GM12878 (cell line): ENCODE measurements around the gene MOB2. TPM values are rescaled to one million over a fixed set of nuclear protein-coding genes. Genes with fewer than 3 reads are reported as not detected.

Experiments
- ATAC-seq: fragments of 200-7000 bp; cut with Tn5 transposase; 3 replicates; pipeline ENCODE4 v1.9.1; 2020; ENCODE audit warnings: mild to moderate bottlenecking, moderate library complexity
- BruUV-seq: library from RNA; stranded (reverse); fragments of 400-500 nt; replicated peaks from 2 replicates; lab custom pipeline; 2021; lab: Mats Ljungman, UMichigan
- CTCF ChIA-PET: fragments of 300-600 bp; sonication (Branson Sonifier 250); formaldehyde crosslinking; extraction: SDS; loops from one replicate; lab custom pipeline; 2021; ENCODE audit warnings: inconsistent platforms; lab: Yijun Ruan, JAX
- POLR2A ChIA-PET: fragments of 350-600 bp; formaldehyde crosslinking; extraction: SDS; loops from one replicate; lab custom pipeline; 2021; ENCODE audit warnings: inconsistent platforms; lab: Charles Lee
- RAD21 ChIA-PET: fragments of 300-600 bp; sonication (Branson Sonifier 250); formaldehyde crosslinking; loops from one replicate; lab custom pipeline; 2023; ENCODE audit warnings: antibody characterized with exemption; ENCODE audit not compliant: unreplicated experiment; lab: Charles Lee
- SMC1A ChIA-PET: fragments of 300-600 bp; sonication (Branson Sonifier 250); formaldehyde crosslinking; loops from one replicate; lab custom pipeline; 2023; ENCODE audit not compliant: unreplicated experiment, uncharacterized antibody; lab: Charles Lee
- DNase-seq: peaks from one replicate; pipeline ENCODE4 v3.0.0-alpha.2; 2011; ENCODE audit warnings: low read depth, low spot score
- FAIRE-seq: peaks from 3 replicates; lab custom pipeline; 2011; peaks lifted over from hg19 to GRCh38; lab: Jason Lieb, UNC
- H2AFZ ChIP-seq: 2 replicates; pipeline ENCODE4 v1.6.0; 2011; ENCODE audit warnings: low read depth, low read length, control low read depth; ENCODE audit not compliant: control insufficient read depth
- H3K27ac ChIP-seq: 2 replicates; pipeline ENCODE4 v1.5.1; 2011; ENCODE audit warnings: control low read depth; ENCODE audit not compliant: control insufficient read depth, insufficient read depth
- H3K27me3 ChIP-seq, 2 experiments: replicated peaks in 1 of 2; 2 replicates each; pipeline versions ENCODE4 v1.6.0 to v1.6.1; 2011; ENCODE audit warnings: low read length in 1 of 2; ENCODE audit not compliant: control insufficient read depth in 2 of 2, insufficient read depth in 2 of 2
- H3K36me3 ChIP-seq, 2 experiments: 2 replicates each; pipeline ENCODE4 v1.5.1; 2011; ENCODE audit warnings: low read length in 1 of 2; ENCODE audit not compliant: control insufficient read depth in 2 of 2, insufficient read depth in 2 of 2
- H3K4me1 ChIP-seq: 2 replicates; pipeline ENCODE4 v1.6.1; 2011; ENCODE audit warnings: mild to moderate bottlenecking, low read length, moderate library complexity, mixed read lengths; ENCODE audit not compliant: control insufficient read depth, insufficient read depth
- H3K4me2 ChIP-seq: 2 replicates; pipeline ENCODE4 v1.6.0; 2011; ENCODE audit warnings: control low read depth; ENCODE audit not compliant: control insufficient read depth, insufficient read depth
- H3K4me3 ChIP-seq: fragments of 200-600 bp; sonication (generic); 2 replicates; pipeline ENCODE4 v1.5.1; 2016
- H3K79me2 ChIP-seq: 2 replicates; pipeline ENCODE4 v1.6.0; 2011; ENCODE audit warnings: low read length; ENCODE audit not compliant: control insufficient read depth, insufficient read depth
- H3K9ac ChIP-seq: 2 replicates; pipeline ENCODE4 v1.8.0; 2011; ENCODE audit warnings: low read length, control low read depth, mixed read lengths; ENCODE audit not compliant: control insufficient read depth, insufficient read depth
- H3K9me3 ChIP-seq: replicated peaks from 3 replicates; pipeline ENCODE4 v1.5.1; 2011; ENCODE audit warnings: mild to moderate bottlenecking, low read length; ENCODE audit not compliant: control insufficient read depth, insufficient read depth
- H4K20me1 ChIP-seq: 2 replicates; pipeline ENCODE4 v1.6.0; 2011; ENCODE audit not compliant: control insufficient read depth, insufficient read depth
- DPF2 ChIP-seq: fragments of 450-650 bp; IDR thresholded peaks from 2 replicates; pipeline ENCODE4 v1.6.1; 2017; ENCODE audit warnings: mild to moderate bottlenecking
- FOXM1 ChIP-seq: IDR thresholded peaks from 2 replicates; pipeline ENCODE4 v1.6.1; 2012; ENCODE audit warnings: low read depth, mild to moderate bottlenecking, inconsistent platforms, low read length, moderate library complexity
- KAT2A ChIP-seq: conservative IDR thresholded peaks from 2 replicates; pipeline ENCODE4 v1.6.1; 2011; ENCODE audit warnings: low read depth, low read length; ENCODE audit not compliant: control insufficient read depth
- MEF2A ChIP-seq: IDR thresholded peaks from 2 replicates; pipeline ENCODE4 v1.6.1; 2011; ENCODE audit warnings: low read depth, mild to moderate bottlenecking, low read length, moderate library complexity; ENCODE audit not compliant: insufficient read depth
- NKRF ChIP-seq: fragments of 450-650 bp; conservative IDR thresholded peaks from 2 replicates; pipeline ENCODE4 v1.6.1; 2017; ENCODE audit warnings: mild to moderate bottlenecking, moderate library complexity
- TARDBP ChIP-seq: IDR thresholded peaks from 2 replicates; pipeline ENCODE4 v1.6.1; 2016; ENCODE audit warnings: borderline replicate concordance
- WGBS: methylation state at CpG from one replicate; pipeline ENCODE4 v1.1.6; 2016; ENCODE audit warnings: low lambda C conversion rate; ENCODE audit not compliant: insufficient replicate concordance, insufficient coverage; ENCODE audit errors: missing lambda C conversion rate; 5-methylcytosine and 5-hydroxymethylcytosine counted together
- in situ Hi-C: fragments of 300-500 bp; cut with MboI; formaldehyde crosslinking; loops from 9 replicates; pipeline ENCODE4 v1.14.3; 2018; ENCODE audit warnings: mixed read lengths
- intact Hi-C: fragments of 100-400 bp; cut with micrococcal nuclease; formaldehyde crosslinking; loops from one replicate; pipeline ENCODE4 v1.14.2; 2022; ENCODE audit not compliant: unreplicated experiment
- polyA plus RNA-seq, 11 experiments: library from polyadenylated mRNA; depleted of rRNA in 4 of 11; unstranded in 6 of 11; stranded (reverse) in 5 of 11; fragments of >200 nt; fragmentation: Nextera tagmentation in 4 of 11; fragmentation: Illumina TruSeq in 1 of 11; extraction: Ambion mirVana in 4 of 11; extraction: Trizol in 1 of 11; gene quantifications; 1 replicate in 1 of 11; 2 replicates in 10 of 11; pipeline versions ENCODE4 v1.2.1 to v1.2.3, GENCODE V29; 2011 to 2016; ENCODE audit warnings: inconsistent platforms in 2 of 11, missing spikeins in 2 of 11, low read depth in 1 of 11
- total RNA-seq, 4 experiments: library from RNA; depleted of rRNA in 3 of 4; stranded (reverse); fragments of >200 nt in 3 of 4; fragmentation: Illumina TruSeq in 1 of 4; extraction: Trizol in 1 of 4; gene quantifications; 2 replicates each; pipeline versions ENCODE4 v1.2.1 to v1.2.3, GENCODE V29; 2013 to 2021

The MOB2 gene
- total and polyA plus RNA-seq, 10 of the 15 experiments (the other 5 are each of a cell fraction or from before 2014, with no cell fraction given) = 0.10 to 34.6 (median 15.5) TPM

DNA sequence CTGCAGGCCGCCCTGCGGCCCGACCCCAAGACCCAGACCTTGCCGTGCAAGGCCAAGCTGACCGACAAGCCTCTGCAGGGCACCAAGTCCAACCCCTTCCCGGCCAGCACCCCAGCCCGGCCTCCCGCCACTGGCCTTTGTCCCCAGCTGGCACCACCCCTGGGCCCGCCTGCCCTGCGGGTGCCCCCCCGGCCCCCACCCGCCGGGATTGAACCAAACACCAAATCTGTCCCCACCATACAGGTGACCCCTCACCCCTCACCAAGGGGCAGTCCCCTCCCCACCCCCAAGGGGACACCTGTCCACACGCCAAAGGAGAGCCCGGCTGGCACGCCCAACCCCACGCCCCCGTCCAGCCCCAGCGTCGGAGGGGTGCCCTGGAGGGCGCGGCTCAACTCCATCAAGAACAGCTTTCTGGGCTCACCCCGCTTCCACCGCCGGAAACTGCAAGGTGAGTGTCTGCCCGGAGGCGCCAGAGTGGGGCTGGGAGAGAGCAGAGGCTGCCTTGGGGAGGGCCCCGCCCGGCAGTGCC, 36.2 kb downstream of the MOB2 start:
- DNase-seq (no peak), FAIRE-seq (no peak), ATAC-seq (no peak)
- no peak overlapping the region for H3K4me2 ChIP-seq
- no peak overlapping the region for H3K9ac ChIP-seq
- ChIA-PET SMC1A (no interaction called here), POLR2A (no interaction called here), CTCF (interaction anchor here (1.1 kb wide), 1 partner anchor 700 kb away, joined by 3 read pairs; no protein-coding TSS in a partner anchor), RAD21 (no interaction called here)
- WGBS = 68% methylated on average over 14 of the region's 29 CpGs
- no TSS peak for BruUV-seq
- H2AFZ ChIP-seq = no peak overlapping the region
- H3K27me3 ChIP-seq = no peaks in the 10 kb centered on the region
- intact Hi-C loops (no loop called here), in situ Hi-C loops (no loop called here)
- no peaks in the 10 kb centered on the region for H3K4me1 ChIP-seq
- no peak overlapping the region for H3K4me3 ChIP-seq
- H3K79me2 ChIP-seq = no peaks in the 10 kb centered on the region
- H4K20me1 ChIP-seq = no peaks in the 10 kb centered on the region
- TF ChIP-seq NKRF (no peak), MEF2A (no peak), FOXM1 (no peak), KAT2A (no peak), DPF2 (no peak), TARDBP (no peak)
- H3K9me3 ChIP-seq = no peaks in the 10 kb centered on the region
- no peak overlapping the region for H3K27ac ChIP-seq
- H3K36me3 ChIP-seq = no peaks in the 10 kb centered on the region
